ENCODE data around the gene GOT2. TPM values are rescaled to one million over a fixed set of nuclear protein-coding genes. Genes with fewer than 3 reads are reported as not detected.

The GOT2 gene
- total and polyA plus RNA-seq, 7 donors = 129 to 396 (median 238) TPM

GRCh38 chr16:58685084-58685449, 49.0 kb downstream of the GOT2 start:
- peak overlapping the region; percentile 89 for H3K27ac ChIP-seq
- ATAC-seq (peak in 3 of 4 donors; percentile 1 to 11 (median 7)), DNase-seq (no peak)
- H3K4me3 ChIP-seq = peak overlapping the region; percentile 95
- peaks cover 0 to 8% of the 10 kb centered on the region in 2 donors for H3K36me3 ChIP-seq (ENCODE audit: insufficient read depth in 1 of 2, low read depth in 1 of 2)
- intact Hi-C loops (cut with DNase I) = loop anchor here in 1 of 2 donors (2.0 kb wide), 1 partner anchor 48 kb away; no protein-coding TSS in a partner anchor
- H3K4me1 ChIP-seq = peaks cover 10% of the 10 kb centered on the region
- 70 to 80% (median 71%) methylated on average over 6 of the region's 6 CpGs for WGBS, 3 donors
- no peaks in the 10 kb centered on the region for H3K9me3 ChIP-seq
- H3K27me3 ChIP-seq (ENCODE audit: insufficient read depth in 3 of 3, low read length in 2 of 3) = no peaks in the 10 kb centered on the region
- TF ChIP-seq, protein P1, sequence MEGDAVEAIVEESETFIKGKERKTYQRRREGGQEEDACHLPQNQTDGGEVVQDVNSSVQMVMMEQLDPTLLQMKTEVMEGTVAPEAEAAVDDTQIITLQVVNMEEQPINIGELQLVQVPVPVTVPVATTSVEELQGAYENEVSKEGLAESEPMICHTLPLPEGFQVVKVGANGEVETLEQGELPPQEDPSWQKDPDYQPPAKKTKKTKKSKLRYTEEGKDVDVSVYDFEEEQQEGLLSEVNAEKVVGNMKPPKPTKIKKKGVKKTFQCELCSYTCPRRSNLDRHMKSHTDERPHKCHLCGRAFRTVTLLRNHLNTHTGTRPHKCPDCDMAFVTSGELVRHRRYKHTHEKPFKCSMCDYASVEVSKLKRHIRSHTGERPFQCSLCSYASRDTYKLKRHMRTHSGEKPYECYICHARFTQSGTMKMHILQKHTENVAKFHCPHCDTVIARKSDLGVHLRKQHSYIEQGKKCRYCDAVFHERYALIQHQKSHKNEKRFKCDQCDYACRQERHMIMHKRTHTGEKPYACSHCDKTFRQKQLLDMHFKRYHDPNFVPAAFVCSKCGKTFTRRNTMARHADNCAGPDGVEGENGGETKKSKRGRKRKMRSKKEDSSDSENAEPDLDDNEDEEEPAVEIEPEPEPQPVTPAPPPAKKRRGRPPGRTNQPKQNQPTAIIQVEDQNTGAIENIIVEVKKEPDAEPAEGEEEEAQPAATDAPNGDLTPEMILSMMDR (IDR thresholded peaks at IDR 0.05) = no peak

- Histone ChIP-seq H3K27ac (peak within 1 kb of the TSS; percentile 89), H3K36me3 (ENCODE audit: insufficient read depth in 1 of 2, low read depth in 1 of 2) (peaks cover 0 to 13% of the 10 kb centered on the region in 2 donors), H3K4me3 (peak within 1 kb of the TSS; percentile 95), H3K4me1 (peaks cover 10% of the 10 kb centered on the region), H3K27me3 (ENCODE audit: insufficient read depth in 3 of 3, low read length in 2 of 3) (no peaks in the 10 kb centered on the region), H3K9me3 (no peaks in the 10 kb centered on the region)
- ATAC-seq = peak; percentile 94 to 99 (median 96)
- intact Hi-C loops (cut with DNase I) = loop anchor here in 1 of 2 donors (2.0 to 5.0 kb wide), 2 partner anchors 48 to 68 kb away; no protein-coding TSS in a partner anchor
- TF ChIP-seq, protein P1 (IDR thresholded peaks at IDR 0.05) = no peak
- peak; percentile 90 to 94 for DNase-seq
- 2% methylated on average over 33 to 41 of the region's 41 CpGs for WGBS, 3 donors
These were observed 49.6 kb downstream of the GOT2 start, which contains the start of gene SLC38A7 for GRCh38 chr16:58684354-58685083. Gene SLC38A7, minus strand, starts transcription at chr16:58684770. Its CDS starts 4,644 bp downstream, at chr16:58680126.

DNA sequence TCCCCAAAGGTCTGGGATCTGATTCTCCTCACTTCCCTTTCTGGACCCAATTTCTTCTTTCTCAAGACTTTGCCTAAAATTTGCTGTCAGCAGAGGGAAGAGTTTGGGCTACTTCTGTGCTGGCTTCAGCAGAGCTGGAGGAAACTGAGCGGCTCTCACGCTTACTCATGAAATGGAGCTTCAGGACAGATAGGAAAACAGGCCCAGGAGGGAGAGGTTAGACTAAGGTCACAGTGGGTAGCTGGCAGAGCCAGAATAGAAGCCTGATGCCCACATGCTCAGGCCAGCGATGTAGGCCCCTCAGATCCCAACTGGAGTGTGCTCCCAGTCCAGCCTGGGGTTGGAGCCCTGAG, 50.1 kb downstream of the GOT2 start:
- H3K4me1 ChIP-seq = peaks cover 10% of the 10 kb centered on the region
- TF ChIP-seq, protein P1 (IDR thresholded peaks at IDR 0.05) = no peak
- no peaks in the 10 kb centered on the region for H3K9me3 ChIP-seq
- 0 to 2% (median 0%) methylated on average over 3 of the region's 3 CpGs for WGBS, 3 donors
- H3K36me3 ChIP-seq (ENCODE audit: insufficient read depth in 1 of 2, low read depth in 1 of 2) = peaks cover 0 to 17% of the 10 kb centered on the region in 2 donors
- H3K4me3 ChIP-seq = peak overlapping the region; percentile 95
- peak; percentile 46 to 72 (median 62) for ATAC-seq
- peak overlapping the region; percentile 89 for H3K27ac ChIP-seq
- DNase-seq = no peak
- H3K27me3 ChIP-seq (ENCODE audit: insufficient read depth in 3 of 3, low read length in 2 of 3) = no peaks in the 10 kb centered on the region
- intact Hi-C loops (cut with DNase I) = loop anchor here in 1 of 2 donors (2.0 to 5.0 kb wide), 2 partner anchors 49 to 68 kb away; no protein-coding TSS in a partner anchor

DNA sequence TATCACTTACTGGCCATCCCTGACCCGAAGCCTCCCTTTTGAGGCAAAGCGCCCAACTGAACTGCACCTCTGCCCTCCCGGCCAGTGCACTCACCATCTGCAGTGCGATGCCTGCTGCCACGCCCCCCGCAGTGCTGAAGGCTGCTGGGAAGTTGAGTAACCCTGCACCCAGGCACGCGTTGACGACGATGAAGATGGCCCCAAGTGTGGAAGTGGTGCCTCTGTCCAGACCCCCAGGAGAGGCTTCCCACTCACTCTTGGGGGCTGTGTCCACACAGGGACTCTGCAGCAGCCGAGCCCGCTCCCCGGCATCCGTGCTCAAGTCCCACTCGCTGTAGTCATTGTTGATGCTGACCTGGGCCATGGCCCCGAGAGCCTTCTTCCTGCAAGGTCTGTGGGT, 54.4 kb downstream of the GOT2 start:
- TF ChIP-seq, protein P1 (IDR thresholded peaks at IDR 0.05) = no peak
- WGBS, 3 donors = 91 to 94% (median 93%) methylated on average over 16 of the region's 16 CpGs
- intact Hi-C loops (cut with DNase I) = loop anchor here (2.0 to 5.0 kb wide), 2 partner anchors 73 to 77 kb away; no protein-coding TSS in a partner anchor
- H3K27ac ChIP-seq = no peak overlapping the region
- H3K4me3 ChIP-seq = no peak overlapping the region
- H3K9me3 ChIP-seq = no peaks in the 10 kb centered on the region
- H3K36me3 ChIP-seq (ENCODE audit: insufficient read depth in 1 of 2, low read depth in 1 of 2) = peaks cover 0 to 55% of the 10 kb centered on the region in 2 donors
- ATAC-seq = no peak
- no peak for DNase-seq
- H3K27me3 ChIP-seq (ENCODE audit: insufficient read depth in 3 of 3, low read length in 2 of 3) = no peaks in the 10 kb centered on the region
- peaks cover 10% of the 10 kb centered on the region for H3K4me1 ChIP-seq

Measured in psoas muscle (tissue), 8 donors.